Gastroesophageal sphincter (tissue), 3 donors: ENCODE data around the gene FA2H.

Source experiments
- POLR2A ChIP-seq, 2 donors: fragments of 450-650 bp; IDR thresholded peaks; one replicate each; pipeline ENCODE4 v1.6.1; 2017; ENCODE audit warnings: antibody characterized with exemption in 2 of 2, mild to moderate bottlenecking in 2 of 2, moderate library complexity in 1 of 2
- POLR2AphosphoS5 ChIP-seq: sonication (generic); formaldehyde crosslinking; IDR thresholded peaks from one replicate; pipeline ENCODE4 v1.6.1; 2017; ENCODE audit warnings: antibody characterized with exemption
- TF ChIP-seq, protein P1 (sequence below), 4 experiments: fragments of 200-600 bp in 2 of 4; fragments of 450-650 bp in 2 of 4; sonication (generic) in 1 of 4; IDR thresholded peaks; one replicate each; pipeline ENCODE4 v1.5.1; 2017 to 2019; ENCODE audit warnings: antibody characterized with exemption in 4 of 4, mild to moderate bottlenecking in 2 of 4, moderate library complexity in 2 of 4

- TF ChIP-seq, protein P1, sequence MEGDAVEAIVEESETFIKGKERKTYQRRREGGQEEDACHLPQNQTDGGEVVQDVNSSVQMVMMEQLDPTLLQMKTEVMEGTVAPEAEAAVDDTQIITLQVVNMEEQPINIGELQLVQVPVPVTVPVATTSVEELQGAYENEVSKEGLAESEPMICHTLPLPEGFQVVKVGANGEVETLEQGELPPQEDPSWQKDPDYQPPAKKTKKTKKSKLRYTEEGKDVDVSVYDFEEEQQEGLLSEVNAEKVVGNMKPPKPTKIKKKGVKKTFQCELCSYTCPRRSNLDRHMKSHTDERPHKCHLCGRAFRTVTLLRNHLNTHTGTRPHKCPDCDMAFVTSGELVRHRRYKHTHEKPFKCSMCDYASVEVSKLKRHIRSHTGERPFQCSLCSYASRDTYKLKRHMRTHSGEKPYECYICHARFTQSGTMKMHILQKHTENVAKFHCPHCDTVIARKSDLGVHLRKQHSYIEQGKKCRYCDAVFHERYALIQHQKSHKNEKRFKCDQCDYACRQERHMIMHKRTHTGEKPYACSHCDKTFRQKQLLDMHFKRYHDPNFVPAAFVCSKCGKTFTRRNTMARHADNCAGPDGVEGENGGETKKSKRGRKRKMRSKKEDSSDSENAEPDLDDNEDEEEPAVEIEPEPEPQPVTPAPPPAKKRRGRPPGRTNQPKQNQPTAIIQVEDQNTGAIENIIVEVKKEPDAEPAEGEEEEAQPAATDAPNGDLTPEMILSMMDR (IDR thresholded peaks at IDR 0.05), result peak in 1 of 4 experiments; percentile 14
- TF ChIP-seq POLR2AphosphoS5 (no peak), POLR2A (IDR thresholded peaks at IDR 0.05) (no peak)
Measured at GRCh38 chr16:74726716-74727115, 47.9 kb downstream of the FA2H start.
